Smooth muscle cell (in vitro differentiated cells): ENCODE data around the gene C3orf70. TPM values are rescaled to one million over a fixed set of nuclear protein-coding genes. Genes with fewer than 3 reads are reported as not detected.

Source experiments
- DNase-seq: peaks from one replicate; lab custom pipeline; 2025; ENCODE audit not compliant: unreplicated experiment; lab: John Stamatoyannopoulos, UW
- H2AFZ ChIP-seq: fragments of 200-600 bp; sonication (generic); 2 replicates; pipeline ENCODE4 v1.6.0; 2016; ENCODE audit warnings: antibody characterized with exemption, low read depth, mild to moderate bottlenecking
- H3F3A ChIP-seq: fragments of 200-600 bp; sonication (generic); 2 replicates; pipeline ENCODE4 v1.6.0; 2017; ENCODE audit warnings: antibody characterized with exemption, low read depth
- H3K27ac ChIP-seq: fragments of 200-600 bp; sonication (generic); 2 replicates; pipeline ENCODE4 v1.5.1; 2016; ENCODE audit warnings: low read depth, mild to moderate bottlenecking
- H3K27me3 ChIP-seq: fragments of 200-600 bp; sonication (generic); 2 replicates; pipeline ENCODE4 v1.6.1; 2016; ENCODE audit warnings: low read depth, mild to moderate bottlenecking
- H3K36me3 ChIP-seq: fragments of 200-600 bp; sonication (generic); 2 replicates; pipeline ENCODE4 v1.5.1; 2016; ENCODE audit warnings: low read depth
- H3K4me1 ChIP-seq: fragments of 200-600 bp; sonication (generic); 2 replicates; pipeline ENCODE4 v1.5.1; 2016; ENCODE audit warnings: low read depth
- H3K4me2 ChIP-seq: fragments of 200-600 bp; sonication (generic); 2 replicates; pipeline ENCODE4 v1.6.0; 2016; ENCODE audit warnings: mild to moderate bottlenecking
- H3K4me3 ChIP-seq: fragments of 200-600 bp; sonication (generic); 2 replicates; pipeline ENCODE4 v1.5.1; 2016; ENCODE audit warnings: mild to moderate bottlenecking
- H3K79me2 ChIP-seq: fragments of 200-600 bp; sonication (generic); 2 replicates; pipeline ENCODE4 v1.6.0; 2016; ENCODE audit warnings: low read depth, mild to moderate bottlenecking
- H3K9ac ChIP-seq: fragments of 200-600 bp; sonication (generic); 2 replicates; pipeline ENCODE4 v1.6.0; 2016; ENCODE audit warnings: low read depth
- H3K9me3 ChIP-seq: fragments of 200-600 bp; sonication (generic); replicated peaks from 2 replicates; pipeline ENCODE4 v1.5.1; 2016; ENCODE audit warnings: low read depth
- H4K20me1 ChIP-seq: fragments of 200-600 bp; sonication (generic); 2 replicates; pipeline ENCODE4 v1.6.0; 2016; ENCODE audit warnings: low read depth
- CTCF ChIP-seq: fragments of 200-600 bp; sonication (generic); IDR thresholded peaks from 2 replicates; pipeline ENCODE4 v1.5.1; 2017; ENCODE audit warnings: borderline replicate concordance, mild to moderate bottlenecking, antibody characterized with exemption; ENCODE audit not compliant: insufficient read depth, poor library complexity, severe bottlenecking
- WGBS: methylation state at CpG from one replicate; pipeline ENCODE4 v1.1.7; 2016; ENCODE audit warnings: low lambda C conversion rate; 5-methylcytosine and 5-hydroxymethylcytosine counted together
- polyA plus RNA-seq: library from polyadenylated mRNA; unstranded; fragments of >200 nt; fragmentation: Nextera tagmentation; extraction: Ambion mirVana; gene quantifications from 2 replicates; pipeline ENCODE4 v1.2.1, GENCODE V29; 2016
- total RNA-seq: library from RNA; depleted of rRNA; stranded (reverse); fragments of >200 nt; gene quantifications from 2 replicates; pipeline ENCODE4 v1.2.3, GENCODE V29; 2014

C3orf70 gene
- total and polyA plus RNA-seq, 2 experiments from 2014 or later, result 0.23 to 0.72 TPM

GRCh38 chr3:185060655-185061054 lies 92.2 kb downstream of the C3orf70 start:
- H3K27me3 ChIP-seq, result no peaks in the 10 kb centered on the region
- no peaks in the 10 kb centered on the region for H3K79me2 ChIP-seq
- H3F3A ChIP-seq, result no peaks in the 10 kb centered on the region
- no peaks in the 10 kb centered on the region for H3K9me3 ChIP-seq
- TF ChIP-seq CTCF, result no peak
- H2AFZ ChIP-seq, result no peak overlapping the region
- H3K9ac ChIP-seq, result no peak overlapping the region
- DNase-seq, result no peak
- H3K4me1 ChIP-seq, result no peaks in the 10 kb centered on the region
- H3K4me2 ChIP-seq, result no peak overlapping the region
- H4K20me1 ChIP-seq, result no peaks in the 10 kb centered on the region
- no peak overlapping the region for H3K27ac ChIP-seq
- no peak overlapping the region for H3K4me3 ChIP-seq
- 88% methylated on average over 2 of the region's 2 CpGs for WGBS
- no peaks in the 10 kb centered on the region for H3K36me3 ChIP-seq

- Histone ChIP-seq H4K20me1 (no peaks in the 10 kb centered on the region), H3K9ac (no peak overlapping the region), H3K79me2 (no peaks in the 10 kb centered on the region), H3K4me2 (no peak overlapping the region), H3K4me1 (no peaks in the 10 kb centered on the region), H3K9me3 (no peaks in the 10 kb centered on the region), H3K4me3 (no peak overlapping the region), H3K27ac (no peak overlapping the region), H2AFZ (no peak overlapping the region), H3K36me3 (no peaks in the 10 kb centered on the region), H3F3A (no peaks in the 10 kb centered on the region), H3K27me3 (no peaks in the 10 kb centered on the region)
- no peak for DNase-seq
- WGBS, result 91% methylated on average over 2 of the region's 2 CpGs
- TF ChIP-seq CTCF, result no peak
Measured at GRCh38 chr3:185059766-185060165, 93.1 kb downstream of the C3orf70 start.

GRCh38 chr3:185058796-185059195 lies 94.1 kb downstream of the C3orf70 start:
- Histone ChIP-seq H3K4me3 (no peak overlapping the region), H3K4me2 (no peak overlapping the region), H3K9me3 (no peaks in the 10 kb centered on the region), H3K27ac (no peak overlapping the region), H3K9ac (no peak overlapping the region), H2AFZ (no peak overlapping the region), H3K36me3 (no peaks in the 10 kb centered on the region), H4K20me1 (no peaks in the 10 kb centered on the region), H3K79me2 (no peaks in the 10 kb centered on the region), H3F3A (no peaks in the 10 kb centered on the region), H3K4me1 (no peaks in the 10 kb centered on the region), H3K27me3 (no peaks in the 10 kb centered on the region)
- WGBS, result 76% methylated on average over 2 of the region's 2 CpGs
- no peak for DNase-seq
- TF ChIP-seq CTCF, result no peak

GRCh38 chr3:185057829-185058228 lies 95.0 kb downstream of the C3orf70 start:
- TF ChIP-seq CTCF, result no peak
- Histone ChIP-seq H3K9ac (no peak overlapping the region), H3F3A (no peaks in the 10 kb centered on the region), H3K27me3 (no peaks in the 10 kb centered on the region), H3K36me3 (peaks cover 6% of the 10 kb centered on the region), H3K27ac (no peak overlapping the region), H3K4me3 (no peak overlapping the region), H3K4me1 (no peaks in the 10 kb centered on the region), H3K4me2 (no peak overlapping the region), H3K79me2 (no peaks in the 10 kb centered on the region), H3K9me3 (no peaks in the 10 kb centered on the region), H4K20me1 (no peaks in the 10 kb centered on the region), H2AFZ (no peak overlapping the region)
- 100% methylated on average over 1 of the region's 1 CpG for WGBS
- DNase-seq, result no peak
